ENCODE measurements around the gene SORCS2.

The SORCS2 gene

DNA sequence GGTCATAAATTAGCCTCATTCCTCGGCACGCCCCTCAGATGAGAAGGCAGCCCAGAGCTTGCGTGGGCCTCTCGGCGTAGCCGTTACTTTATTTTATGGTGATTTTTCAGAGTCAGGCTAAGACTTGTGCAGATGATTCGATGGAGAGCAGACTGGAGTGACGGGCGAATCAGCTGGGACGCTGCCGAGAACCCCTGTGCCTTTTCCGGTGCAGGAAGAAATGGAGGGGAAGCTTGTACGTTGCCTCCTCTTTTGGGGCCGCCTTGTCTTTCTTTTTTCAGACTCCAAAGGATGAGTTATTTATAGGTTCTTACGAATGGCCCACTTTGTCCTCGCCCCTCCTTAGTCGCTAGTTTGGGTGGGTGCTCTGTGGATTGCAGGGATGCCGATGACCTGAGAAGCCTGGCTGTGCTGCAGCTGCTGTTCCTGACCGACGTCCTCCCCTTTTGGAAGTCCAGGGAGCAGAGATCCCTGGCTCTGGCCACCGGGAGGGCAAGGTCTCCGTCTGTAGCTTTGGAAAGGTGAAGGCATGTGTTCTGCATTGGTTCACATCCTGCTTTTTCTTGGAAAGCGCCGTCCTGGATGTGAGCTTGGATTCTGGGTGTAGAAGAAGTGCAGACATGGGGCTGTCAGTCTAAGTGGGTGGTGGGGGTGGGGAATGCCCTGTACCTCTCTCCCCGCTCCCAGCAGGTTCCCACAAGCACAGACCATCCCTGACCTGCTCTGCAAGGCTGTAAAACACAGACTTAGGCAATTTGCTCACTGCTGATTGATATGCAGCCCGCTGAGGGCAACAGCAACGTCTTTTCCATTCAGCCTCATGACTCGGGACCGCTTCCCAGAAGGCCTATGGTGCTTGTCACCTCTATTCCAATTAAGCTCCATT, 9.3 kb downstream of the SORCS2 start:
- in situ Hi-C loops (cut with MboI; ENCODE audit: low sequenced_read_pairs, unreplicated experiment) = no loop called here
- TF ChIP-seq, protein P1, sequence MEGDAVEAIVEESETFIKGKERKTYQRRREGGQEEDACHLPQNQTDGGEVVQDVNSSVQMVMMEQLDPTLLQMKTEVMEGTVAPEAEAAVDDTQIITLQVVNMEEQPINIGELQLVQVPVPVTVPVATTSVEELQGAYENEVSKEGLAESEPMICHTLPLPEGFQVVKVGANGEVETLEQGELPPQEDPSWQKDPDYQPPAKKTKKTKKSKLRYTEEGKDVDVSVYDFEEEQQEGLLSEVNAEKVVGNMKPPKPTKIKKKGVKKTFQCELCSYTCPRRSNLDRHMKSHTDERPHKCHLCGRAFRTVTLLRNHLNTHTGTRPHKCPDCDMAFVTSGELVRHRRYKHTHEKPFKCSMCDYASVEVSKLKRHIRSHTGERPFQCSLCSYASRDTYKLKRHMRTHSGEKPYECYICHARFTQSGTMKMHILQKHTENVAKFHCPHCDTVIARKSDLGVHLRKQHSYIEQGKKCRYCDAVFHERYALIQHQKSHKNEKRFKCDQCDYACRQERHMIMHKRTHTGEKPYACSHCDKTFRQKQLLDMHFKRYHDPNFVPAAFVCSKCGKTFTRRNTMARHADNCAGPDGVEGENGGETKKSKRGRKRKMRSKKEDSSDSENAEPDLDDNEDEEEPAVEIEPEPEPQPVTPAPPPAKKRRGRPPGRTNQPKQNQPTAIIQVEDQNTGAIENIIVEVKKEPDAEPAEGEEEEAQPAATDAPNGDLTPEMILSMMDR (IDR thresholded peaks at IDR 0.05; ENCODE audit: borderline replicate concordance, control extremely low read depth, extremely low read depth, insufficient read depth, missing control alignments) = no peak

DNA sequence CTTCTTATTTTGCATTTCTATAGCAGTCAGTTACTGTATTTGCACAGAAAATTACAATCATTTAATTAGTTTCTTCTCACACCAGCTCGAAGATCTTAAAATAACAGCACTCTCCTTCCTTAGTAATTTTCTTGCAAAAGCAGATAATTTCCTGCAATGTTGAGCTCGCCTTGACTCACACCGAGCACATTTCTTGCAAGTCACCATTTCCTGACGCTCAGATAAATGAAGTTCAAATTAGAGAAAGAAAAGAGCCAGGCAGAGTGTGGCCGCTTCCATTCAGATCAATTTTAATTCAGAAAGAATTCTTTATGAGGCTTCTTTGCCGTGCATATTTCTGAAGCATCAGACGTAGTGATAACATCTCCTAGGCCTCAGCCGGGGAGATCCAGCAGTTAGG, 10.1 kb downstream of the SORCS2 start:
- TF ChIP-seq, protein P1 (IDR thresholded peaks at IDR 0.05; ENCODE audit: borderline replicate concordance, control extremely low read depth, extremely low read depth, insufficient read depth, missing control alignments) = no peak
- in situ Hi-C loops (cut with MboI; ENCODE audit: low sequenced_read_pairs, unreplicated experiment) = no loop called here
- no peak for DNase-seq (ENCODE audit: low spot score)

More for the DNA sequence above, 9.3 kb downstream of the SORCS2 start:
- DNase-seq (ENCODE audit: low spot score) = no peak

DNA sequence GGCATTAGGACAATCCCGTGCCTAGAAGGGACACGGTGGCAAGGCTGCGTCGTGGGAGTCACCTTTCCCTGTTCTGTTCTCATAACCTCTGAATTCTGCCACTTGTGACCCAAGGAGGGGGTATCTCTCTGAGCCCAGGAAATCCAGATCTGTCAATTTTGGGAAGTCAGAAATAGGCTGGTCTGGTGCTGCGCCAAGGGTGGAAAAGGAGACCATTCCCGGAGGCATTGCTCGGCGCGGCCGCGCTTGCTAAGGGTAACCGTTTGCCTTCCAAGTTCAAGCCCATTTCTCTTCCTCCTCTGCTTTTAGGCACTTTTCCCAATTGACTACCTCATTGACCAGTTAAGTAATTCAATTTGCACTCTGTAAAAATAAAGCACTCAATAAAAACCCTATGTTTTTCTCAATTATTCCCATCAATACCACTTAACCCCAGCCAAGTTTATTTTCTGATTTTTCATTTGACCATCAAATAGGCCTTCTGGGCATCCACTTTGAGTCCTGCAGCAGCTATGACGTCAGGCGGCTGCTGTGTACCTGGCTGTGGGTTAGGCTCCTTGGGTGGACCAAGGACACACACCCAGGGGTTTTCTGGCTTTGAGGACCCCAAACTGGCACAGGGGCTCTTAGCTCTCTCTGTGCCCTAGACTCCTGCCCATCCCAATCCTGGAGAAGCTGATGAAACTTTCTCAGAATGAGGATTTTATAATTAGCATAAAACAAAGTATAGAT, 12.5 kb downstream of the SORCS2 start:
- no peak for DNase-seq (ENCODE audit: low spot score)
- in situ Hi-C loops (cut with MboI; ENCODE audit: low sequenced_read_pairs, unreplicated experiment) = no loop called here

DNA sequence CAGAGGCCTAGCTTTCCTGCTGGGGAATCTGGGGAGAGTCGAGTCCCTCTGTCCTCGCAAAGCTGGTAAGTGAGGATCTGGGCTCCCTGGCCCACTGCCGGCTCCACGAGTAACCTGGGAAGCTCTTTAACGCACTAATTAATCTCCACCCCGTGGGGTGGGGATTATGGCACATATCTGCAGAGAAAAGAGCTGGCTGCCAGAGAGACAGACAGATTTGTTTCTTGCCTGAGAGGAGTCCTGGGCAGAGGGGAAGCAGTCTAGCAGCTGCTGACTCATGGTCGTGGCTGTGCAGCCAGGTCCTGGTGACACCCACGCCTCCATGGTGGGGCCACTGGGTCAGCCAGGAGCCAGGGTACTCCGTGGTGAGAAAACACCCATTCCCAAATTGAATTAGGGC, 14.0 kb downstream of the SORCS2 start:
- no peak for DNase-seq (ENCODE audit: low spot score)
- in situ Hi-C loops (cut with MboI; ENCODE audit: low sequenced_read_pairs, unreplicated experiment) = no loop called here
- TF ChIP-seq, protein P1 (IDR thresholded peaks at IDR 0.05; ENCODE audit: borderline replicate concordance, control extremely low read depth, extremely low read depth, insufficient read depth, missing control alignments) = no peak

More for the DNA sequence above, 12.5 kb downstream of the SORCS2 start:
- TF ChIP-seq, protein P1 (IDR thresholded peaks at IDR 0.05; ENCODE audit: borderline replicate concordance, control extremely low read depth, extremely low read depth, insufficient read depth, missing control alignments) = no peak

DNA sequence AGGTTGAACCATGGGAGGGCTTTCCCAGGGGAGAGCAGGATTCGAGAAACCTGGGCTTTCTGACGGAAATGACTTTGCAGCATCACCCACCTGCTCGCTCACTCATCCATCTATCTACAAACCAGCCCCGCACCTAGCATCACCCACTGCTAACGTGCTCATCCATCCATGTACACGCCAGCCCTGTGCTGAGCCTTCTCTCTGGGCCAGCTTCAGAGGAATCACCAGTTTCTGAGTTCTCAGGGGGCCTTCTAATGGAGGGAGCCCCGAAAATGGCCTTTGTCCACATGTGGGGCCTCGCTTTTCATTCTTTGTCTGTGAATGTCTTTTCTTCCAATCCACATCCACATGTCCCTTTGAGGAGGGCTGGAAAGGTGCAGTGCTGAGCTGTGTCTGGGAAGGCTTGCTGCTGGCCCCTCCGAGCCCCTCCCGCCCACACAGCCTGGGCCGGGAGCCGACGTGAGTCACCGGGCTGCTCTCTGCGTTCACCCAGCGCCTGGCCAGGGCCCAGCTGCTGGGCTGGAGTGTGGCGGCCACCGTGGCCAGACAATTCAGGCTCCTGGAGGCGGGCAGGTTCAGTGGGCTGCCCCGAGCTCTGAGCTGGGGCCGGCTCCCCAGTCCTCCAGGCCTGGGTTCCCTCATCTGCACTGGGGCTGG, 14.7 kb downstream of the SORCS2 start:
- DNase-seq (ENCODE audit: low spot score) = no peak
- TF ChIP-seq, protein P1 (IDR thresholded peaks at IDR 0.05; ENCODE audit: borderline replicate concordance, control extremely low read depth, extremely low read depth, insufficient read depth, missing control alignments) = no peak
- in situ Hi-C loops (cut with MboI; ENCODE audit: low sequenced_read_pairs, unreplicated experiment) = no loop called here

DNA sequence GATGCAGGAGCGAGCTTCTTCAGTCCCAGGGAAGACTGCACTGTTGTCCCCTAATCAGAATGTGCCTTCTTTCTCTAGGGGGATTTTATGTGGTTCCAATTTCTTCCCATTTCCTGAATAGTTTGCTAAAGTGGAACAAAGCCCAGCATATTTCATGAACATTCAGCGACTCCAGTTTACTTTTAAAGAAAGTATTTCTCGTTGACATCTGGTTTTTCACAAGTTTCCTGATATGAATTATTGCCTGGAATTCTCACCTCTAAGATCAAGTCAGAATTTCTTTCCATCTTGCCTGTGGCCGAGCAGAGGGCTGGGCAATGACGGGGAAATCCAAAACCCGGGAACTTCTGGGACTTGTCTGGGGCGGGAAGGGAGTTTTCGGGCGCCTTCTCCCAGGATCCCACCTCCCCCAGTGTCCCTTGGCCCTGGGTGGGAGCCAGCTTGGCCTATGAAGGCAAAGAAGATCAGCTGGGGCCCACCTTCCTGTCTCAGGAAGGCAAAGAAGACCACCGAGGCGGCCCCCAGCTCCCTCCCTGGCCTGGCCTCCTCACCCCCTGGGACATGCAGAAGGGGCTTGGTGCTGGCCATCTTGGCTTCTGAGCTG, 15.4 kb downstream of the SORCS2 start:
- no peak for DNase-seq (ENCODE audit: low spot score)
- TF ChIP-seq, protein P1 (IDR thresholded peaks at IDR 0.05; ENCODE audit: borderline replicate concordance, control extremely low read depth, extremely low read depth, insufficient read depth, missing control alignments) = no peak
- in situ Hi-C loops (cut with MboI; ENCODE audit: low sequenced_read_pairs, unreplicated experiment) = no loop called here

All from GM13976 (cell line).